Left lung (tissue), 10 donors: ENCODE results near the gene RRP12. TPM values are rescaled to one million over a fixed set of nuclear protein-coding genes. Genes with fewer than 3 reads are reported as not detected.

ENCODE experiments used
- ATAC-seq: fragments of 200-7000 bp; cut with Tn5 transposase; one replicate; pipeline ENCODE4 v1.9.1; 2020; ENCODE audit warnings: moderate library complexity
- DNase-seq, 4 donors: peaks; one replicate each; pipeline ENCODE4 v3.0.0-alpha.2; 2013 to 2020
- H3K27ac ChIP-seq, 2 donors: fragments of 200-600 bp; sonication (generic) in 1 of 2; one replicate each; pipeline versions ENCODE4 v1.5.0 to v1.8.0; 2020 to 2021
- H3K27me3 ChIP-seq, 2 donors: fragments of 200-600 bp; sonication (generic) in 1 of 2; one replicate each; pipeline versions ENCODE4 v1.5.0 to v1.8.0; 2020 to 2021
- H3K36me3 ChIP-seq, 2 donors: fragments of 200-600 bp; sonication (generic) in 1 of 2; one replicate each; pipeline versions ENCODE4 v1.5.0 to v1.8.0; 2020 to 2021
- H3K4me1 ChIP-seq, 2 donors: fragments of 200-600 bp; one replicate each; pipeline ENCODE4 v1.8.0; 2021
- H3K4me3 ChIP-seq, 2 donors: fragments of 200-600 bp; sonication (generic) in 1 of 2; one replicate each; pipeline versions ENCODE4 v1.5.0 to v1.8.0; 2020 to 2021; ENCODE audit warnings: mild to moderate bottlenecking in 1 of 2
- H3K9me3 ChIP-seq, 2 donors: fragments of 200-600 bp; sonication (generic) in 1 of 2; one replicate each; pipeline versions ENCODE4 v1.5.0 to v1.8.0; 2020 to 2021
- intact Hi-C, 2 donors: fragments of 100-400 bp; cut with DNase I; formaldehyde crosslinking; loops; one replicate each; pipeline versions ENCODE4 v1.11.2 to v1.14.2; 2022
- polyA plus RNA-seq, 6 donors: library from polyadenylated mRNA; unstranded; fragments of 120-200 nt; gene quantifications; one replicate each; pipeline ENCODE4 v1.2.1, GENCODE V29; 2013; ENCODE audit not compliant: insufficient read length in 6 of 6
- total RNA-seq, 2 donors: library from RNA; stranded (reverse); fragmentation: NEBNext Ultra II Directional; extraction: Animal tissue kit (Norgen Biotek cat#: 25700); gene quantifications; one replicate each; pipeline ENCODE4 v1.2.1, GENCODE V29; 2021
- TF ChIP-seq, protein P1 (sequence below), 2 donors: fragments of 200-600 bp; sonication (generic) in 1 of 2; IDR thresholded peaks; one replicate each; pipeline versions ENCODE4 v1.5.0 to v1.8.0; 2021; ENCODE audit warnings: antibody characterized with exemption in 2 of 2
- donor health status: DM: no; HTN: yes; CAD: no.
- donor health status: DM: no; HTN: no; CAD: no.

RRP12 gene
- total and polyA plus RNA-seq, 8 donors = 21.2 to 40.4 (median 24.8) TPM

DNA sequence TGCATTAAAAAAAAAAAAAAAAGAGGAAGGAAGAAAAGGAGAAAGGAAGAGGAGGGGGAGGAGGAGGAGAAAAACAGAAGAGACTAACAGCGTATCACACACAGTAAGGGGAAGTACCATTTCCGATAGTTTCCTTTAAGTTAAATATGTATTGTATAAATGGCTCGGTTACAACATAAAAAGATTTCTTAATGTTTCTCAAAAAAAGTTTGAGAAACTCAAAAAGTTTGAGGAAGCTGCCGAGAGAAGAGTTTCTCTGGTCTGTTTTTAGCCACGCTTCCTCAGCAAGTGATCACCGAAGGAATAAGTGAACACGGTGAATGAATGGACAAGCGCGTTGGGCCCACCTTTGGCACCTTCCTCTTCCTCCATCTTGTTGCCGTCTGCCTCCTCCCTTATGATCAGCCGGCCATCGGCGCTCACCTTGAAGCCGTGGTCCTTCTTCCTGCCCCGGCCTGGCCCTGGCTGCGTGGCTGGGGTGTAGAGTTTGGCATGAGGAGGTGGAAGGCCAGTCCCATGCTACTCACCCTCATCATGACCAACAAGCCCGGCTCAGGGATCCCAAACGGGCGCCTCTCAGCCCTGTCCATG lies 35.3 kb downstream of the RRP12 start:
- H3K4me1 ChIP-seq = peaks cover 0 to 84% of the 10 kb centered on the region in 2 donors
- H3K27ac ChIP-seq = peak overlapping the region; percentile 50 to 98
- peaks cover 0 to 89% of the 10 kb centered on the region in 2 donors for H3K36me3 ChIP-seq
- ATAC-seq (peak; percentile 29), DNase-seq (peak in 1 of 4 donors; percentile 85)
- H3K27me3 ChIP-seq = no peaks in the 10 kb centered on the region
- no peaks in the 10 kb centered on the region for H3K9me3 ChIP-seq
- no peak overlapping the region for H3K4me3 ChIP-seq
- TF ChIP-seq, protein P1, sequence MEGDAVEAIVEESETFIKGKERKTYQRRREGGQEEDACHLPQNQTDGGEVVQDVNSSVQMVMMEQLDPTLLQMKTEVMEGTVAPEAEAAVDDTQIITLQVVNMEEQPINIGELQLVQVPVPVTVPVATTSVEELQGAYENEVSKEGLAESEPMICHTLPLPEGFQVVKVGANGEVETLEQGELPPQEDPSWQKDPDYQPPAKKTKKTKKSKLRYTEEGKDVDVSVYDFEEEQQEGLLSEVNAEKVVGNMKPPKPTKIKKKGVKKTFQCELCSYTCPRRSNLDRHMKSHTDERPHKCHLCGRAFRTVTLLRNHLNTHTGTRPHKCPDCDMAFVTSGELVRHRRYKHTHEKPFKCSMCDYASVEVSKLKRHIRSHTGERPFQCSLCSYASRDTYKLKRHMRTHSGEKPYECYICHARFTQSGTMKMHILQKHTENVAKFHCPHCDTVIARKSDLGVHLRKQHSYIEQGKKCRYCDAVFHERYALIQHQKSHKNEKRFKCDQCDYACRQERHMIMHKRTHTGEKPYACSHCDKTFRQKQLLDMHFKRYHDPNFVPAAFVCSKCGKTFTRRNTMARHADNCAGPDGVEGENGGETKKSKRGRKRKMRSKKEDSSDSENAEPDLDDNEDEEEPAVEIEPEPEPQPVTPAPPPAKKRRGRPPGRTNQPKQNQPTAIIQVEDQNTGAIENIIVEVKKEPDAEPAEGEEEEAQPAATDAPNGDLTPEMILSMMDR (IDR thresholded peaks at IDR 0.05) = no peak
- intact Hi-C loops = no loop called here

DNA sequence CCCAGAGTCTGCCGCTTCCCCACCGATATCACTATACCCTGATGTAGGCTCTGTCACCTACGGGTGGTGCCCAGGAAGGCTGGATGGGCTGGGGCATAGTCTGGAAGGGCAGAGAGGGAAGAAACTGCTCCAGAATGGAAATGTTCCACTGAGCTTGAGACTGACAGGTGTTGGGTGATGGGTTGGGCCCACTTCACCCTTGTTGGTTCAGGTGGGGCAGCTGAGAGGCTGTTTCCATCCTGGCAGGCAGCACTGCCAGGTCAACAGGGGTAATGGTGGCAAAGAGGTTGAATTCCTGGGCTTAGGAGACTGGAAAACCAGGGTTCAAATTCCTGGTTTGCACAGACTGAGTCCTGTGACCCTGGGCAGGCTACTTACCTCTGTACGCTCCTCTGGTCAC lies 38.1 kb downstream of the RRP12 start:
- ATAC-seq (peak; percentile 72), DNase-seq (peak in 2 of 4 donors; percentile 31 to 69)
- H3K36me3 ChIP-seq = peaks cover 0 to 89% of the 10 kb centered on the region in 2 donors
- no peak overlapping the region for H3K4me3 ChIP-seq
- peak overlapping the region in 1 of 2 donors; percentile 7 for H3K27ac ChIP-seq
- intact Hi-C loops = no loop called here
- H3K9me3 ChIP-seq = no peaks in the 10 kb centered on the region
- TF ChIP-seq, protein P1 (IDR thresholded peaks at IDR 0.05) = no peak
- peaks cover 0 to 72% of the 10 kb centered on the region in 2 donors for H3K4me1 ChIP-seq
- H3K27me3 ChIP-seq = no peaks in the 10 kb centered on the region

DNA sequence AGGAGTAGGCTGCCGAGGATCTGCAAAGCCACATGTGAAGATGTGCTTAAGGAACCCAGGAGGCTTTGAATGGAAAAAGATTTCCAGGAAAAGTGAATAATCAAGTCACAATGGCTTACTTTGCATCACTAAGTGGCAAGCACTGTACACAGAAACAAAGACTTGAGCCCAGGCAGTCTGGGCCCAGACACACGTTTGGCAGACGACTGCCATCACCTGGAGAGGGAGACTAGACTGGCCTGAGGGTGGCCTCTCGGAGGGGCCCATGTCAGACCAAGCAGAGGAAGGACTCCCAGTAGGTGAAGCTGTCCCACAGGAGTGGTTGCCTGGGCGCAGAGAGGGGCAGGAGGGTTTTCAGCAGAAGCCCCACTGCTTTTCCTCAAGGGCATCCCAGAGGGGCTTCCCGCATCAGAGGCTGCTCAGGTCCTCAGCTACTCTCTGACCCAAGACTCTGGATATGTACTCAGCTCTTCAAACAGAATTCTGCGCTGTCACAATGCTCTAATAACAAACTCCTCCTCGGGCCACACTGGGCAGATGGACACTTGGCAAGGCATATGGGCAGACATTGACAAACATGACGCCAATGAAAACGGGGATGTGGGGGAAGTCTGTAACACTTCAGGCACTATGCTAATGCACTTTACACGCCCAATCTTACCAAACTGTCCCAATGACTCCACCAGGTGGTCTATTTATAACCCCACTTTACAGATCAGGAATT lies 38.7 kb downstream of the RRP12 start:
- Histone ChIP-seq H3K27me3 (no peaks in the 10 kb centered on the region), H3K36me3 (peaks cover 0 to 89% of the 10 kb centered on the region in 2 donors), H3K27ac (peak overlapping the region in 1 of 2 donors; percentile 7), H3K9me3 (no peaks in the 10 kb centered on the region), H3K4me3 (no peak overlapping the region), H3K4me1 (peaks cover 0 to 72% of the 10 kb centered on the region in 2 donors)
- ATAC-seq (peak; percentile 57), DNase-seq (peak in 1 of 4 donors; percentile 51)
- intact Hi-C loops = no loop called here
- TF ChIP-seq, protein P1 (IDR thresholded peaks at IDR 0.05) = no peak

DNA sequence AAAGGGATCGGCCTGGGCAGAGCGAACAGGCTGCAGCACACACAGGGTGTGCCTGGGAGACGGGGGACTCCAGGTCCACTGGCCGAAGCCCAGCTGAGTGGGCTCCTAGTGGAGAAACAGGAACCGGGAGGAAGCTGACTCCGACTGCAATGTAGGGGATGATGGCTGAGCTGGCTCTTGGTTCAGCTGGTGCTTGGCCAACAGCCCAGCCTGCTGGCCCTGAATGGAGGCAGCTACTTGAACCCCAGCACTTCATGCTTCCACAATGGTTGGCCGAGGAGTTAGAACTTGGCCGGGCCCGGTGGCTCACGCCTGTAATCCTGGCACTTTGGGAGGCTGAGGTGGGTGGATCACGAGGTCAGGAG lies 39.6 kb downstream of the RRP12 start:
- Histone ChIP-seq H3K4me3 (no peak overlapping the region), H3K27me3 (no peaks in the 10 kb centered on the region), H3K36me3 (peaks cover 0 to 89% of the 10 kb centered on the region in 2 donors), H3K4me1 (peaks cover 0 to 69% of the 10 kb centered on the region in 2 donors), H3K27ac (no peak overlapping the region), H3K9me3 (no peaks in the 10 kb centered on the region)
- TF ChIP-seq, protein P1 (IDR thresholded peaks at IDR 0.05) = no peak
- ATAC-seq (no peak), DNase-seq (peak in 1 of 4 donors; percentile 65)
- intact Hi-C loops = no loop called here
